Measurements from ENCODE around the gene ADARB1.
"Not testable (repeated sequence)": the region's sequence is repeated elsewhere in the genome, so short reads cannot be mapped to it uniquely, and the experiment has no call there.

Gene ADARB1

DNA sequence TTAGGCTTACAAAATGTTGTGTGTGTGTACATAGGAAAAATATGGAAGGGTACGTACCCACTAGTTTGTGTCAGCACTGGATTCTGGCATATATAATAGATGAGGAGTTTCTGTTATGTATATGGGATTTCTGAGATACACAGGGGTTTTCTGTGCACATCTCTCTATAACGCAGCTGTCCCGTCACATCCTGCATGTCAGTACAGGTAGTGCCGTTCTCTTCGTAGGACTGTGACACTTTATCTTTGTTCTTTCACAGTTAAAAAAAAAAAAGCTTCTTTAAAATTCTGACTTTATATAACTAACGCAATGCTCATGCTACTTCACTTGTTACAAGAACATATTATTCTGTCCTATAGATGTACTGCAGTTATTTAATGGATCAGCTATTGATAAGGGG is 42.9 kb downstream of the ADARB1 start:
- DNase-seq (ENCODE audit: low spot score), result no peak

DNA sequence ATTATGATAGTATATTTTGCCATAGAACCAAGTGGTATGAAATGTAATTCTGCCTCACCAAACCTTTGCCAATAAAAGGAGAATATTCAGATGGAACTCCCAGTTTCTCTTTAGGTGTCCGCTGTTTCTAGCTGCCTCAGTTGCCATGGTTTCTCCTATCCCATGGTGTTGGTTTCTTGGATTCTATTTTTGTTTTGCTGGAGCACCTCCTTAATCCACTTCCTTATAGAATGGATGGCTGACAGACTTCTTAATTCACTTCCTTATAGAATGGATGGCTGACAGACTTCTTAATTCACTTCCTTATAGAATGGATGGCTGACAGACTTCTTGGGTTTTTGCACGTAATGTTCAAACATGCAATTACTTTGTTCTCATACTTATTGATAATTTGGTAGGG is 43.7 kb downstream of the ADARB1 start:
- no peak for DNase-seq (ENCODE audit: low spot score)

DNA sequence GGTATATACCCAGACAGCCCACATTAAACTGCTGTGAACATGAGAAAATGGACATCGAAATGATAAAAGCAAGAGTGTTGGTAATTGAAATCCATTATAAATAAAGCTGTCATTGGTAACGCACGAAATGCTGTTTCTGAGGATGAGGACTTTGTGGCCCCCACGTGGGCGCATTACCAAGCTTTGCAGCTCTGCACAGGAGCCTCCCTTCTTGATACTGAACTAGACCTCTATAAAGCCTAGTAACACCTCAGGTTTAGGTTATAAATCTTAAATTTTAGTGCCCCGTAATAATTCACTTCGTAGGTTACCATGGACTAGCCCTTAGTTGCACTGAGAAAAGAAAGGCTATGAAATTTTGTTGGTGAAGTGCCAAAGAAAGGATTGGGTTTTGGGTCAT is 45.4 kb downstream of the ADARB1 start:
- no peak for DNase-seq (ENCODE audit: low spot score)

DNA sequence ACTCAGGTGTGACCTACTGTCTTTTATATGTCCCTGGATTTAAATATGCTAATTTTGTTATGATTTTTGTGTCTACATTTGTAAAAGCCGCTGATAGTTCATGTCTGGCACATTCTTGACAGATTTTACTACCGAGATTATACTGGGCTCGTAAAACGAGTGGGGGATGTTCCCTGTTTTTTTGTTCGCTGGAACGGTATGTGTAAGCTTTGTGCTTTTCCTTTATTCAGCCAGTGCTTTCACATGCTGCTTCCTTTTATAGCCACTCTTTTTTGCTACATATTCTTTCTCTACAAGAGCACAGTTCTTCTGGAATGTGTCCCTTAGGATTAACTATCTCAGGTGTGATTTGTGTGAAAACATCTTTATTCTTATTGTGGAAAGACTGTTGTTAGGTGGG is 46.6 kb downstream of the ADARB1 start:
- DNase-seq (ENCODE audit: low spot score), result no peak

DNA sequence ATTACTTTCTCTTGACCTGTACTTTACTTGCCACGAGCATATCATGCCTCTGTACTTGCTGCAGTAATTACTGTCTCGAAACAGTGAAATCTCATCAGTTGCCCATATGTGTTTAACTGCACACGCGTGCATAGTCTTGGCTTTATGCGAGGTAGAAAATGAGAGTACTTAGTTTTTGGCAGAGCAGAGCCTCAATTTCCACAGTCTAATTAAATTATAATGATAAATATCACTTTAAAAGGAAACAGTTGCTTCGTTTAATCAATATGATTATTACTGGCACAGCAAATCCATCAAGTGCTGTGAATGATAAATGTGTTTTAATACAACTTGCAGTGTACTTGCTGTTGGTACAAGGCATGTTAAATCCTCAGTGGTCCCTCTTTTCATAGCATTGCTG is 47.6 kb downstream of the ADARB1 start:
- DNase-seq (ENCODE audit: low spot score), result no peak

DNA sequence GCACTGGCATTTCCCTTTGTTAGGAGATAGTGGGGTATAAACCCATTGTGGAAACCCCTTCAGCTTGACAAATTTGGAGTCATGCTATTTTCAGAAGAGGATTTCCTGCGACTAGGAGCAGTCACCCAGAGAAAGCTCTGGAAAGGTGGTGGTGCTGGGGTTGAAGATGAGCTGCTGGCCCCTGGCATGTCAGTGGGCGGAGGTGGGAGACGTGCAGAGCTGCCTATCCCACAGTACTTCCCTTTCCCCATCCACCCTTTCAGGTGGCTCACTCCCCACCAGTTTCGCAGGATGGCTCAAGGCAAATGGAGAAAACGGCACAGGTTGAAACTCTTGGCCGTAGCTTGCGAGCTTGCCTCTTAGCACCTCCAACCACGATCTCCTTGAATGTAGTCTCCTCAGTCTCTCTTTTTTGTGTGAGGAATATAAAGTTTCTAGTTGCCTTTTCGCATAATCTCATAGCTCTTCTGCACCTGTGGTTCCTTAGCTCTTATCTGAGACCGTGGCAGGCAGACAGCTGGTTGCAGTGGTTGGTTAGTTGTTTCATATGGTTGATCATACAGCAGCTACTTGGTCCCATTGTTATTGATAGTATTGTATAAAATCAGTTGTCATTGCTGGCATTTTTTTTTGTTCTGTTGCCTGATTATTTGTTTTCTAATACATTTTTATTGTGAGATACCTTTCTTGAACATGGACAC is 48.2 kb downstream of the ADARB1 start:
- no peak for DNase-seq (ENCODE audit: low spot score)

DNA sequence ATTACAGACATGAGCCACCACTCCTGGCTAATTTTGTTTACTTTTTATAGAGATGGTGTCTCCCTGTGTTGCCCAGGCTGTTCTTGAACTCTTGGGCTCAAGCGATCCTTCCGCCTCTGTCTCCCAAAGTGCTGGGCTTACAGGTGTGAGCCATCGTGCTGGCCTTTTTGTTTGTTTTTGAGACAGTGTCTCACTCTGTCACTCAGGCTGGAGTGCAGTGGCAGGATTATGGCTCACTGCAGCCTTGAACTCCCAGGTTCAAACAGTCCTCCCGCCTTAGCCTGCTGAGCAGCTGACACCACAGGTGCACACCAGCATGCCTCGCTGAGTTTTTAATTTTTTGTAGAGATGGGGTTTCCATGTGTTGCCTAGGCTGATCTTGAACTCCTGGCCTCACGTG is 49.1 kb downstream of the ADARB1 start:
- no peak for DNase-seq (ENCODE audit: low spot score)

DNA sequence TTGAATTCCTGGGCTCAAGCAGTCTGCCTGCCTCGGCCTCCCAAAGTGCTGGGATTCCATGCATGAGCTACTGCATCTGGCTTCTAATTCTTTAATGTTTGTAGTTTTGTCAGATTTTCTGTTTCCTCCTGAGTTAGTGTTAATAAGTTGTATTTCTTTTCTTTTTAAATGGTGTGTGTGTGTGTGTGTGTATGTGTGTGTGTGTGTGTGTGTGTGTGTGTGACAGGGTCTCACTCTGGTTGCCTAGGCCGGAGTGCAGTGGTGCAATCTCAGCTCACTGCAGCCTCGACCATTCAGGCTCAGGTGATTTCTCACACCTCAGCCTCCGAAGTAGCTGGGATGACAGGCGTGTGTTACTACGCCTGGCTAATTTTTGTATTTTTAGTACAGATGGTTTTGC is 50.2 kb downstream of the ADARB1 start:
- no peak for DNase-seq (ENCODE audit: low spot score)

DNA sequence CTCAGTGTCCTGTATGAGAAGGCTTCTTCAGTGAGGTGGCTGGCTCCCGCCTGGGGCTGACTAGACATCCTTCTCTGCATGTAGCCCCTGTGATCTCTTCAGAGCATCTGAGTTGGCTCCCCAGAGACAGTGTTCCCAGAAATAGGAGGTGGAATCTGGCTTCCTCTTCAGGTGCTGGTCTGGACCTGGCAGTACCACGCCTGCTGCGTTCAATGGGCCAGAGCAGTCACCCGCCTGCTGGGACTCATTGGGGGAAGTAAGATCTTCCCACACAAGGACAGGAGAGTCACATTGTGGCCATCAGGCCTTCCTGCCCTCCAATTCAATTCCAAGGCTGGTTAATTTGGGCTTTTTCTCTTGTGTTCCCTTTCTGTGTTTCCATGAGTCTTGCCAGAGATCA is 51.0 kb downstream of the ADARB1 start:
- DNase-seq (ENCODE audit: low spot score), result no peak

DNA sequence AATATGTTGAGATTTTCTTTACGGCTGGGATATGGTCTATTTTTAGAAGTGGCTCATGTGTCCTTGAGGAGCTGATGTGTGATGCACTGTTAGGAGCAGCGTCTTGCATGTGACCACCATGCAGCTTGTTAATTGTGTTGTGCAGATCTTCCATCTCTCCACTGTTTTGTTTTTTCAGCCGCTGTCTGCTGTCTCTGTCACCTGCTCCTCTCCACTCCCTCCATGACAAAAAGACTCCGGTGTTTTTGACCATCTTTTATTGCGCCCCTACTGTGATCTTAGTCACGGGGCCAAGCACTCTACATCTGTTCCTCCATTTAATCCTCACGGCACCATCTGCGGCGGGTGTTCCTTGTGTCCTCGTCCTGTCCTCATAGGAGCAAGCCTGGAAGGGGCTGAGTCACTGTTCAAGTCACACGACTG is 51.8 kb downstream of the ADARB1 start:
- no peak for DNase-seq (ENCODE audit: low spot score)

DNA sequence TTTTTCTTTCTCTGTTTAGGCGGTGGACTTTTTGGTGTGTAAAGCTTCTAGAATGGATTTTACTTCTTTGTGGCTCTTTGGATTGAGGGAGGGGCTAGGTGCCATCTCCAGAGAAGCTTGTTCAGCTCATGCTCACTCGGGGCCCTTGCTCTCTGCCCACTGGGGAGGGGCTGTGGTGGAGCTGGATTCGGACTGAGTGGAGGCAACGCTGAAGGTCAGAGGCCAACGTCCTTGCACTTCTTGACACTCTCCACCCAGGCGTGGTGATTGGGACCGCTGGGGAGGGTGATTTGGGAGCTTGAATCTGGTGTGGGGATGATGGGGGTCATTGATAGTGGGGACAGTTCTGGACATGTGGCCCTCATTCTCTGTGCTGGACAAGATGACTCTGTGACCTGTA is 52.6 kb downstream of the ADARB1 start:
- no peak for DNase-seq (ENCODE audit: low spot score)

DNA sequence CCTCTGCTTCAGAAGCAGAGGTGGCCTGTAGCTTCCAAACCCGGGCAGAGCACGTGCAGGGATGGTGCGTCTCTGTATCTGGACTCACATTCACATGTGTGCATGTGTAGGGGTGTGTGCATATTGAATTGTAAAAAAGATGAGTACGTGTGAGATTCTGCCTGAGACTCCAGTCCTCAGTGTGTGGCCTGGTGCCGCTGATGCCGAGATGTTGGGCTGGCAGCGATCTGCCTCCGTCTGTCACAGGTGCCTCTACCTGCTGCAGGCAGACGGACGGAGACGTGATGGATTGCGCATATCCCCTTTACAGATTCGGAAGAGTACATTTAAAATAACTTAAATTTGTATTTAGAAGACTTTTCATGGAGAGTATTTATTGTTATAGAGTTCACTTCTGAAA is 53.6 kb downstream of the ADARB1 start:
- DNase-seq (ENCODE audit: low spot score), result no peak

DNA sequence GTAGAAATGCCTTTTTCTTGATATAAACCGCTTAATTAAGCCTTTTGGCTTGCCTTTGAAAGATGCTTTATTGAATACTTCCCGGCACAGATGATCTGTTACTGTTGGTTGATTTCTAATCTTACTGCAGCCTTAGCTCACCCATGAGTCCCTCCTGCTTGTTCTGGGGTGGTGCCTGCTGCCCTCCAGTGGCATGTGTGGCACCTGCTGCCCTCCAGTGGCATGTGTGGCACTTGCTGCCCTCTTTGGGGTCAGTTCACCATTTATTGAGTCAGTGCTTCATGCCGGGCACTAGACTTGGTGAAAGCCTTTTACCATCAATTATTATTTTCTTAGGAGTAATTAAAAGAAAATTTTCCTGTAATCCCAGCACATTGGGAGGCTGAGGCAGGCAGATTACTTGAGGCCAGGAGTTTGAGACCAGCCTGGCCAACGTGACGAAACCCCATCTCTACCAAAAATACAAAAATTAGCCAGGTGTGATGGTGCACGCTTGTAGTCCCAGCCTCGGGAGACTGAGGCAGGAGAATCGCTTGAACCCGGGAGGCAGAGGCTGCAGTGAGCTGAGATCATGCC is 54.3 kb downstream of the ADARB1 start:
- peak; percentile 83 for DNase-seq (ENCODE audit: low spot score)

DNA sequence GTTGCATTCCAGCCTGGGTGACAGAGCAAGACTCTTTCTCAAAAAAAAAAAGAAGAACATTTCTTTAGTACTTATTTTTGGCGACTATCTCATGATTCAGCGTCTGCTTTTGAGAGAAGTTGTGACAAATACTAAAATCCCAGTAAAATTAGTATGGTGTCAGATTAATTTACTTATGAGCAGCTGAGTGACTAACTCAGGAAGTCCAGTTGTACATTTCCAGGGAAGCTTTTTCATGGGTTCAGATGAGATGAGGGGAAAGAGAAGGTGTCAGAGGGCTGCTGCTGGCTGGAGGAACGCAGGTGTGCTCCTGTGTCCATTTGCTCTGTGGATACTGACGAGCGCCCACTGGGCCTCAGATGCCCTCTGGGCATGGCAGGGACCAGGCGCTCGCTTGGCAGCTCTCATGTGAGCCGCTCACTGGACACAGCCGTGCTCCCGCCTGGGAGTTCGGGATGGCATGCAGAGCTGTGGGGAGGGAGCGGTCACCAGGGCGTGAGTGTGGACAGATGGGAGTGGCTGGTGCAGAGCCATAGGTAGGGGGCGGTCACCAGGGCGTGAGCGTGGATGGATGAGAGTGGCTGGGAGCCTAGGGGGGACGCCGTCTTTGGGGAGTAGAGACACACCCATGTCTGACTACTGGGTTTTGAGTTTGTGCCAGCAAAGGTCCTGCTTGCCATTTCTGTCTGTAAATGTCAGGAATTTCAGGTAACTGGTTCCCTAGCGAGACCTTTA is 55.0 kb downstream of the ADARB1 start:
- peak; percentile 42 for DNase-seq (ENCODE audit: low spot score)

DNA sequence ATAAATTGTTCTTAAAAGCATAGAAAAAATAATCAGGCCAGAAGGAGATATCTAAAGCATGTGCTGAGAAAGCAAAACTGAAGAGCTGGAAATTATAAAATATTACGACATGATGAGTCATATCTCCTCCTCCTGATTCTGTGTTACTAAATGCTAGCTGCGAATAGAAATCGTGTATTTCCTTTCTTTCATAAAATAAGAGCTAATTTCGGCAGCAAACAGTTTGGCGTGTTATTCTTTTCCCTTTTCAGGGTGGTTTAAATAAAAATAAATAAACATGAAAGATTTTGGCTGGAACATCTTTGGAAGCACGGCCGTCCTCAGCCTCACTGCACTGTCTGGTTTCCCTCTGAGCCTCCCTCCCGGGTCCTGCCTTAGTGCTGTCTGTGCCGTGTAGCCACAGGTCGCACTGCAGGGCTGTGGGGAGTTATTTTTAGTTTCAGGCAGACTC is 56.0 kb downstream of the ADARB1 start:
- DNase-seq (ENCODE audit: low spot score), result no peak

DNA sequence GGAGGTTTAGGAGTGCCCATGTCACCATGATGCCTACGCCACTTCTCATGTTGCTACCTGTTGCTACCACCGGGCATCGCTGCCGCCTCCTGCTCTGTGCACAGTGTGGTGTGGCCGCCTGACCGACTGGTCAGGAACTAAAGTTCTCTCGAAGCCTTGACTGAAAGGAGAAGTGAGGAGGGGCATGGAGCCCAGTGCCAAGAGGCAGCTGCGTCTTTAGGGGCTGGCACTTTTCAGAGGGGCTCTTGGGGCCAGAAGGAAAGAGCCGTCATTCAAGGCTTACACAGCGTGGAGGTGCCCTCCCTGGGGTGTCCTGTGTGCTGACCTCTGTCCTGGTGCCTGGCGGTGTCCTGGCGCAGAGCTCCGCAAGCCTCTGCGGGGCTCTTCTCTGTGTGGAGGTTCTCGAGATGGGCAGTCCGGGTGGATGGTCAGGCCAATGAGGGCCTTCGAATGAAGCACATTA is 57.2 kb downstream of the ADARB1 start:
- DNase-seq (ENCODE audit: low spot score), result no peak

DNA sequence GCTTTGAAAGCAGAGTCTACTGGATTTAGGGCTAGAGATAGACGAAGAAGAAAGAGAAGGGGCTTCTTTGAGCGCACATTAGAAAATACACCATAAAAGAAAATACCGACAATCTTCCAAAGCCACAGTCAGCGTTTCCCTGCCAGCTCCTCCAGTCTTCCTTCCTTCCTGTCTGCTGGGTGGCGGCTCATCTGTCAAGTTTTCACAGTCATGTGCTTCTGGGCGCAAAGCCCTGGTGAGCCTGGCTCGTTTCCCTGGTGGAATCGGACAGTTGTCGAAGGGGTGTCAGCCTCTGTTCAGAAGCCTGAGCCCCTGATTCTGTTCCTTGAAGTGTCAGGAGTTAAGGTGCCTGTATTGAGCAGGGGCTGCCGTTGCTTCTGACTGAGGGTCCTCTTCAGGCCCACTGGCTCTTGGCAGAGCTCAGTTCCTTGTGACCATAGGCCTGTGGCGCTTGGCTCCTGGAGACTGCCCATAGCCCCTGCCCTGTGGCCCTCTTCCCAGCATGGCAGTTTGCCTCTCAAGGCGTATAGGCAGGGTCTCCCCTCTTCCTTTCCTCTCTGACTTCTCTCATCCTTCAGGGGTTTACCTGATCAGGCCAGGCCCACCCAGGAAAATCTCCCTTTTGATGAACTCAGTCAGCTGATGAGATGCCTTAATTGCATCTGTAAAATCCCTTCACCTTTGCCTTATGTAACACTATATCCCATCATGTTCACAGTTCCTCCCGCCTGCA is 58.6 kb downstream of the ADARB1 start:
- DNase-seq (ENCODE audit: low spot score), result no peak

DNA sequence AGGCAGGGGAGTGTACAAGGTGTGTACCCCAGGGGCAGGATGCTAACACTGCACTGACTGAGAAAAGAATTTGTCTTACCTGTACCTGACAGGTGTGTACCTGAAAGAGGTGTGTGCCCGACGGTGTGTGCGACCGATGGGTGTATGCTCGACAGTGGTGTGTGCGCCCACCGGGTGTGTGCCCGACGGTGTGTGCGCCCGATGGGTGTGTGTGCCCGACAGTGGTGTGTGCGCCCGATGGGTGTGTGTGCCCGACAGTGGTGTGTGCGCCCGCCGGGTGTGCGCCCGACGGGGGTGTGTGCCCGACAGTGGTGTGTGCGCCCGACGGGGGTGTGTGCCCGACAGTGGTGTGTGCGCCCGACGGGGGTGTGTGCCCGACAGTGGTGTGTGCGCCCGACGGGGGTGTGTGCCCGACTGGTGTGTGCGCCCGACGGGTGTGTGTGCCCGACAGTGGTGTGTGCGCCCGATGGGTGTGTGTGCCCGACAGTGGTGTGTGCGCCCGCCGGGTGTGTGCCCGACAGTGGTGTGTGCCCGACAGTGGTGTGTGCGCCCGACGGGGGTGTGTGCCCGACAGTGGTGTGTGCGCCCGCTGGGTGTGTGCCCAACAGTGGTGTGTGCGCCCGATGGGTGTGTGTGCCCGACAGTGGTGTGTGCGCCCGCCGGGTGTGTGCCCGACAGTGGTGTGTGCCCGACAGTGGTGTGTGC is 59.3 kb downstream of the ADARB1 start:
- not testable (repeated sequence) for DNase-seq (ENCODE audit: low spot score)

DNA sequence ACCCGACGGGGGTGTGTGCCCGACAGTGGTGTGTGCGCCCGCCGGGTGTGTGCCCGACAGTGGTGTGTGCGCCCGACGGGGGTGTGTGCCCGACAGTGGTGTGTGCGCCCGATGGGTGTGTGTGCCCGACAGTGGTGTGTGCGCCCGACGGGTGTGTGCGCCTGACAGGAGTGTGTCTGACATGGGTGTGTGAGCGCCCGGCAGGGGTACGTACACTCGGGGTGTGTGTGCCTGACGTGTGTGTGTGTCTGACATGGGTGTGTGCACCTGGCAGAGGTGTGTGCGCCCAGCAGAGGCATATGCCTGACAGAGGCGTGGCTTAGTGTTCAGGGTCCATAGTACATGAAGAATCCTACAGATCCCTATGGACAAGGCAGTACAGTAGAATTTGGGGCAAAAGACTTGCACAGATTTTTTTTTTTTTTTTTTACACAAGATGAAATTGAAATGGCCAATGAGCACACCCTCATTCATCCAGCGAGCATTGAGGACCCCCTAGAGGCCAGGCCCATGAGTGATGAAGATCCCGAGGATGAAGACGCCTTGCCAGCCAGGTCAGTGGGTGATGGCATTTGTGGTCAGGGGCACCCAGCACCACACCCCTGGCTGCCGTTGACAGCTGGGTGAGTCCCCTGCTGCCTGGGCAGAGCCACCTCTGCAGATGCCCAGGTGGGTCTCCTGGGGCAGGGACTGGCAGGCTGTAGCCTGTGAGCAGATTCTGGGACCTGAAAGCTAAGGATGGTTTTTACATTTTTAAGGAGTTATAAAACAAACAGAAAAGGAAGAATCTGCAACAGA is 60.1 kb downstream of the ADARB1 start:
- no peak for DNase-seq (ENCODE audit: low spot score)

DNA sequence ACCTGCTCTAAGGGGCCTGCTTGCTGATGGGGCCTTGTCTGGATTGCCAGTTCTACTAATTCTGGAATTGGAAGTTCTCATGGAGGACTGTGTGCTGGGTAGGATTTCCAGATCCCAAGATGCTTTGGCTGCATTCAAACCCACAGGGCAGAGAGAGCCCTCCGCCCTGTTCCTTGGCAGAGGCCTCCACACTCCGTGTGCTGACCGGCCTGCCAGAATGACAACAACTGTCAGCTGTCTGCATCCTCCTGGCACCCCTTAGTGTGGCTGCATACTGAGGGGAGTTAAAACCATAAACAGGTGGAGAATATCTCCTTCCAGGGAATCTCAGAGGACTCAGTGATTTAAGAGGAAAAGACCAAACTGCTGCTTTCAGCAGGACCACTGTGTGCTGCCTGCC is 60.7 kb downstream of the ADARB1 start:
- DNase-seq (ENCODE audit: low spot score), result no peak

DNA sequence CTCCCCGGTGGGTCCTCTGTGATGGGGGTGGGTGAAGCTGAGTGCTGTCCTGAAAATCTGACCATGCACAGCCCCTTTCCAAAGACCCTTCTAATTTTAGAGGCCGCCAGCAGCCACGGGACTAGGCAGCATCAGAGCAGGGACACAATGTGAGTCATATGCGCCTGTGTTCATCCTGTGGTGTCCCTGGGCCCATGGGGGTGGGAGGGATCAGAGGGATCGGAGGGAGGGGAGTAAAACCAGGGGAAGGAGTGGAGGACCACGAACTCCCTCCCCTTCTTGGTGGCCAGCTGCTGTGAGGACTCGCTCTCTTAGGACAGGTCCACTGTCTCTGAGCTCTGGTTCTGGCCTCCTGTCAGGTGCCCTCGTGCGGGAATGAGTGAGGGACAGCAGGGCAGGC is 61.5 kb downstream of the ADARB1 start:
- no peak for DNase-seq (ENCODE audit: low spot score)
